K562 (cell line): Measurements from ENCODE around the gene LTBP1. TPM values are rescaled to one million over a fixed set of nuclear protein-coding genes. Genes with fewer than 3 reads are reported as not detected.

Experiments
- ATAC-seq: fragments of 200-7000 bp; cut with Tn5 transposase; 3 replicates; pipeline ENCODE4 v1.9.1; 2020; ENCODE audit warnings: moderate library complexity
- BruUV-seq: library from RNA; stranded (reverse); fragments of 400-500 nt; replicated peaks from 2 replicates; lab custom pipeline; 2021; lab: Mats Ljungman, UMichigan
- CTCF ChIA-PET: fragments of 300-600 bp; formaldehyde crosslinking; extraction: SDS; loops from one replicate; lab custom pipeline; 2021; ENCODE audit warnings: low intra/inter-chr PET ratio; lab: Yijun Ruan, JAX
- POLR2A ChIA-PET: fragments of 300-600, 350-650 bp; sonication (Branson Sonifier 250); formaldehyde crosslinking; extraction: SDS; loops from one replicate; lab custom pipeline; 2021; ENCODE audit warnings: antibody characterized with exemption, inconsistent platforms; lab: Yijun Ruan, JAX
- DNase-seq, 4 experiments: peaks; one replicate each; pipeline versions ENCODE4 v3.0.0 to v3.0.0-alpha.2; 2011 to 2018; ENCODE audit warnings: low spot score in 3 of 4, mixed read lengths in 3 of 4; ENCODE audit errors: extremely low read depth in 1 of 4
- FAIRE-seq: peaks from 2 replicates; lab custom pipeline; 2011; peaks lifted over from hg19 to GRCh38; lab: Jason Lieb, UNC
- H2AFZ ChIP-seq: 2 replicates; pipeline ENCODE4 v1.6.0; 2011; ENCODE audit warnings: low read depth, low read length, control low read depth, inconsistent platforms
- H3K27ac ChIP-seq: fragments of 200-600 bp; 3 replicates; pipeline ENCODE4 v1.8.0; 2011; ENCODE audit warnings: low read depth, mild to moderate bottlenecking, control low read depth, inconsistent platforms, low read length, moderate library complexity, mixed read lengths; ENCODE audit errors: extremely low read depth
- H3K27me3 ChIP-seq, 2 experiments: fragments of 300-600 bp in 1 of 2; 2 replicates in 1 of 2; 3 replicates in 1 of 2; pipeline versions ENCODE4 v1.6.0 to v1.8.0; 2011; ENCODE audit warnings: inconsistent platforms in 2 of 2, low read length in 2 of 2, mild to moderate bottlenecking in 1 of 2, mixed read lengths in 1 of 2, moderate library complexity in 1 of 2; ENCODE audit not compliant: control insufficient read depth in 2 of 2, insufficient read depth in 2 of 2
- H3K36me3 ChIP-seq: fragments of 300-600 bp; 3 replicates; pipeline ENCODE4 v1.8.0; 2011; ENCODE audit warnings: mild to moderate bottlenecking, low read length, inconsistent platforms; ENCODE audit not compliant: control insufficient read depth, insufficient read depth
- H3K4me1 ChIP-seq, 2 experiments: fragments of 200-600 bp in 1 of 2; replicated peaks in 1 of 2; 2 replicates in 1 of 2; 3 replicates in 1 of 2; pipeline versions ENCODE4 v1.5.1 to v1.8.0; 2011; ENCODE audit warnings: inconsistent platforms in 2 of 2, low read length in 2 of 2, mild to moderate bottlenecking in 1 of 2, mixed read lengths in 1 of 2, moderate library complexity in 1 of 2; ENCODE audit not compliant: control insufficient read depth in 2 of 2, insufficient read depth in 2 of 2
- H3K4me2 ChIP-seq: 2 replicates; pipeline ENCODE4 v1.6.1; 2011; ENCODE audit warnings: low read length, control low read depth, inconsistent platforms, mixed read lengths; ENCODE audit not compliant: insufficient read depth
- H3K4me3 ChIP-seq: fragments of 200-600 bp; sonication (generic), shearing (Covaris generic); 2 replicates; pipeline ENCODE4 v1.5.1; 2016; ENCODE audit warnings: control low read depth, inconsistent platforms
- H3K79me2 ChIP-seq: fragments of 200-600 bp; 3 replicates; pipeline ENCODE4 v1.8.0; 2011; ENCODE audit warnings: low read length, inconsistent platforms; ENCODE audit not compliant: control insufficient read depth, insufficient read depth
- H3K9ac ChIP-seq, 2 experiments: 2 replicates each; pipeline versions ENCODE4 v1.6.0 to v1.6.1; 2011; ENCODE audit warnings: low read depth in 2 of 2, low read length in 2 of 2, control low read depth in 1 of 2, inconsistent platforms in 1 of 2, mild to moderate bottlenecking in 1 of 2, mixed read lengths in 1 of 2; ENCODE audit not compliant: insufficient read depth in 1 of 2
- H3K9me1 ChIP-seq: one replicate; pipeline ENCODE4 v1.6.0; 2011; ENCODE audit warnings: inconsistent platforms, mild to moderate bottlenecking, low read length, moderate library complexity; ENCODE audit not compliant: control insufficient read depth, insufficient read depth
- H3K9me3 ChIP-seq: replicated peaks from 2 replicates; pipeline ENCODE4 v1.5.1; 2011; ENCODE audit warnings: low read depth, low read length, inconsistent platforms; ENCODE audit not compliant: control insufficient read depth, insufficient read depth
- H4K20me1 ChIP-seq: replicated peaks from 2 replicates; pipeline ENCODE4 v1.6.1; 2011; ENCODE audit warnings: low read length, inconsistent platforms, mixed read lengths; ENCODE audit not compliant: control insufficient read depth, insufficient read depth
- ILK ChIP-seq: fragments of 450-650 bp; IDR thresholded peaks from 2 replicates; pipeline ENCODE4 v1.6.1; 2016; ENCODE audit warnings: missing genetic modification characterization, low read depth, mild to moderate bottlenecking, missing compliant biosample characterization, moderate library complexity, borderline replicate concordance
- MEIS2 ChIP-seq: fragments of 450-650 bp; IDR thresholded peaks from 2 replicates; pipeline ENCODE4 v1.6.1; 2014; ENCODE audit warnings: mild to moderate bottlenecking; ENCODE audit not compliant: partially characterized antibody
- XRCC3 ChIP-seq: fragments of 450-650 bp; IDR thresholded peaks from 2 replicates; pipeline ENCODE4 v1.6.1; 2017; ENCODE audit warnings: mild to moderate bottlenecking, moderate library complexity
- WGBS: fragments of 100-300 bp; shearing (Covaris generic); methylation state at CpG from one replicate; pipeline ENCODE4 v1.1.6; 2016; ENCODE audit warnings: low coverage, mixed read lengths; ENCODE audit not compliant: insufficient coverage; ENCODE audit errors: missing lambda C conversion rate; 5-methylcytosine and 5-hydroxymethylcytosine counted together
- in situ Hi-C: fragments of 300-500 bp; cut with MboI; formaldehyde crosslinking; loops from 4 replicates; pipeline ENCODE4 v1.15.0; 2018; ENCODE audit warnings: inconsistent platforms, mixed read lengths
- intact Hi-C: fragments of 100-400 bp; cut with micrococcal nuclease; formaldehyde crosslinking; loops from 2 replicates; pipeline ENCODE4 v1.14.2; 2022
- polyA plus RNA-seq, 8 experiments: library from polyadenylated mRNA; depleted of rRNA in 4 of 8; stranded (reverse) in 5 of 8; unstranded in 3 of 8; fragments of >200 nt; fragmentation: Nextera tagmentation in 2 of 8; fragmentation: Illumina TruSeq in 1 of 8; extraction: Ambion mirVana in 2 of 8; extraction: Trizol in 1 of 8; gene quantifications; 2 replicates each; pipeline versions ENCODE4 v1.2.1 to v1.2.3, GENCODE V29; 2011 to 2014; ENCODE audit warnings: inconsistent platforms in 1 of 8, missing spikeins in 1 of 8
- total RNA-seq, 7 experiments: library from RNA; depleted of rRNA in 6 of 7; stranded (reverse); fragments of >200 nt in 6 of 7; fragmentation: Illumina TruSeq in 2 of 7; extraction: Trizol in 2 of 7; gene quantifications; 2 replicates each; pipeline versions ENCODE4 v1.2.1 to v1.2.3, GENCODE V29; 2011 to 2021; ENCODE audit warnings: low replicate concordance in 1 of 7
- TF ChIP-seq, protein P1 (sequence below): IDR thresholded peaks from 3 replicates; pipeline ENCODE4 v1.6.1; 2011; ENCODE audit warnings: borderline replicate concordance, mild to moderate bottlenecking, moderate library complexity; ENCODE audit not compliant: insufficient read length; ENCODE audit errors: extremely low read depth

Gene LTBP1
- total and polyA plus RNA-seq, 9 of the 15 experiments (the other 6 are each of a cell fraction or from before 2014, with no cell fraction given), result 3.6 to 16.4 (median 8.5) TPM

DNA sequence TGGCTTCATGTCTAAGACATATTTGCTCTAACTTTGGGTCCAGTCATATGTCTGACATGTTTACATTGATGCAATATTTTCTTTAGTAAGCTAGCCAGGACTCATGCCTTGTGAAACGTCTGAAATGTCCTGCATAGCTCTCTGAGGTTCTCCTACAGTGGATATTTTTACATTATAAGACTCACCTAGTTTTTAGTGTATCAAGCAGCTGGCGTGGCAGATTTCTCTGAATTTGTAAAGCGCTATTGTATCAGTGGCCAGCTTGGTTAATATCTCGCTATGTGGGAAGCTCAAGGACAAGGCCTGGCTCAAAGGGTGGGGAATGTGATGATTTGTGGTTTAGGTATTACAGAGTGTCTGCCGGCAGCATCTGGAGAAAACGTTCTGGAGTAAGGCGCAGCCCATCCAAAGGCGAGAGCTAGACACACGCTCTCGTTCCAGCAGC is 164.3 kb downstream of the LTBP1 start:
- intact Hi-C loops (no loop called here), in situ Hi-C loops (no loop called here)
- H3K4me1 ChIP-seq, result peaks cover 8 to 23% of the 10 kb centered on the region in 2 experiments; a peak in 4 of 5 replicates
- H3K27ac ChIP-seq, result no peak overlapping the region
- ChIA-PET CTCF (no interaction called here), POLR2A (interaction anchor here (0.5 kb wide), 1 partner anchor 57 kb away, joined by 3 read pairs; no protein-coding TSS in a partner anchor)
- DNase-seq (no peak), ATAC-seq (no peak), FAIRE-seq (no peak)
- H3K4me2 ChIP-seq, result no peak overlapping the region
- no peaks in the 10 kb centered on the region for H3K9me3 ChIP-seq
- WGBS, result 44% methylated on average over 10 of the region's 10 CpGs
- H3K36me3 ChIP-seq, result no peaks in the 10 kb centered on the region; the same call in 2 of the 3 replicates
- no peaks in the 10 kb centered on the region for H3K27me3 ChIP-seq
- no peak overlapping the region for H2AFZ ChIP-seq
- no peaks in the 10 kb centered on the region for H4K20me1 ChIP-seq
- H3K9ac ChIP-seq, result no peak overlapping the region
- H3K9me1 ChIP-seq, result no peaks in the 10 kb centered on the region
- TF ChIP-seq XRCC3 (no peak), MEIS2 (peak; percentile 13), ILK (no peak)
- TF ChIP-seq, protein P1, sequence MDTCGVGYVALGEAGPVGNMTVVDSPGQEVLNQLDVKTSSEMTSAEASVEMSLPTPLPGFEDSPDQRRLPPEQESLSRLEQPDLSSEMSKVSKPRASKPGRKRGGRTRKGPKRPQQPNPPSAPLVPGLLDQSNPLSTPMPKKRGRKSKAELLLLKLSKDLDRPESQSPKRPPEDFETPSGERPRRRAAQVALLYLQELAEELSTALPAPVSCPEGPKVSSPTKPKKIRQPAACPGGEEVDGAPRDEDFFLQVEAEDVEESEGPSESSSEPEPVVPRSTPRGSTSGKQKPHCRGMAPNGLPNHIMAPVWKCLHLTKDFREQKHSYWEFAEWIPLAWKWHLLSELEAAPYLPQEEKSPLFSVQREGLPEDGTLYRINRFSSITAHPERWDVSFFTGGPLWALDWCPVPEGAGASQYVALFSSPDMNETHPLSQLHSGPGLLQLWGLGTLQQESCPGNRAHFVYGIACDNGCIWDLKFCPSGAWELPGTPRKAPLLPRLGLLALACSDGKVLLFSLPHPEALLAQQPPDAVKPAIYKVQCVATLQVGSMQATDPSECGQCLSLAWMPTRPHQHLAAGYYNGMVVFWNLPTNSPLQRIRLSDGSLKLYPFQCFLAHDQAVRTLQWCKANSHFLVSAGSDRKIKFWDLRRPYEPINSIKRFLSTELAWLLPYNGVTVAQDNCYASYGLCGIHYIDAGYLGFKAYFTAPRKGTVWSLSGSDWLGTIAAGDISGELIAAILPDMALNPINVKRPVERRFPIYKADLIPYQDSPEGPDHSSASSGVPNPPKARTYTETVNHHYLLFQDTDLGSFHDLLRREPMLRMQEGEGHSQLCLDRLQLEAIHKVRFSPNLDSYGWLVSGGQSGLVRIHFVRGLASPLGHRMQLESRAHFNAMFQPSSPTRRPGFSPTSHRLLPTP, result no peak
- no peaks in the 10 kb centered on the region for H3K79me2 ChIP-seq
- no TSS peak for BruUV-seq
- no peak overlapping the region for H3K4me3 ChIP-seq
